AG04449 (cell line): ENCODE measurements around the gene RINT1.

Experiments
- CTCF ChIA-PET: fragments of 350-600 bp; formaldehyde crosslinking; extraction: SDS; loops from one replicate; lab custom pipeline; 2021; ENCODE audit warnings: antibody characterized with exemption; lab: Yijun Ruan, JAX
- POLR2A ChIA-PET: fragments of 400-600, 350-600 bp; formaldehyde crosslinking; extraction: SDS; loops from one replicate; lab custom pipeline; 2020; ENCODE audit warnings: antibody characterized with exemption, inconsistent platforms; lab: Yijun Ruan, JAX
- DNase-seq: peaks from one replicate; pipeline ENCODE4 v3.0.0-alpha.2; 2010; ENCODE audit warnings: low read depth, low spot score
- H3K4me3 ChIP-seq: 2 replicates; pipeline ENCODE4 v1.5.1; 2011; ENCODE audit warnings: low read depth, mild to moderate bottlenecking, control low read depth, low read length
- CTCF ChIP-seq: IDR thresholded peaks from one replicate; pipeline ENCODE4 v1.5.1; 2011; ENCODE audit warnings: mild to moderate bottlenecking, moderate library complexity, low read length, control low read depth, inconsistent platforms; ENCODE audit not compliant: insufficient read depth; ENCODE audit errors: missing control alignments

The RINT1 gene

DNA sequence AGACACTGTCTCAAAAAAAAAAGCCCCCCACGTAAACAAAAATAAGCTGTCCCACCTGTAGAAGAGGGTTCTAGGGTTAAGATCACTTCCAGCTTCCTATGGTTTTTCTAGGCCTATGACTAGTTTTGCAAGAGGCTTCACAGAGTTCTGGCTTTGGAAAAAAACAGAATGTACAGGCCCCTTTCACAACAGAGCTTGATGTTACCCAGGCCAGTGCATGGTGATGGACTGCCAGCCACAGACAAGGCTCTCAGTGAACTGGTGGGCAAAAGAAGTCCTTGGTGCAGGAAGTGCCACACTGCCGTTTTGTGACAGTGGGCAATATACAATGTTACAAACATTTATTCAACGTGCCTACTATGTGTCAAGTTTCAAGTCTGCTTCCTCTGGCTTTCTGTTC is 67.5 kb downstream of the RINT1 start:
- ChIA-PET CTCF (interaction anchor here (0.7 kb wide), 1 partner anchor 10 kb away, joined by 3 read pairs; no protein-coding TSS in a partner anchor), POLR2A (no interaction called here)
- no peak overlapping the region for H3K4me3 ChIP-seq
- DNase-seq = no peak
- TF ChIP-seq CTCF = no peak

- CTCF ChIA-PET = interaction anchor here (0.7 kb wide), 1 partner anchor 441 kb away, joined by 5 read pairs; no protein-coding TSS in a partner anchor
- POLR2A ChIA-PET = no interaction called here
- no peak for DNase-seq
- TF ChIP-seq CTCF = no peak
- no peak overlapping the region for H3K4me3 ChIP-seq
Measured at GRCh38 chr7:105600720-105601550, 68.9 kb downstream of the RINT1 start.

- ChIA-PET POLR2A (no interaction called here), CTCF (interaction anchor here (0.6 to 1.8 kb wide), 4 partner anchors 8 to 13 kb away, joined by 3 to 8 read pairs (median 5); no protein-coding TSS in a partner anchor)
- no peak for TF ChIP-seq CTCF
- H3K4me3 ChIP-seq = no peak overlapping the region
- DNase-seq = no peak
Measured at GRCh38 chr7:105602325-105603305, 70.6 kb downstream of the RINT1 start.

DNA sequence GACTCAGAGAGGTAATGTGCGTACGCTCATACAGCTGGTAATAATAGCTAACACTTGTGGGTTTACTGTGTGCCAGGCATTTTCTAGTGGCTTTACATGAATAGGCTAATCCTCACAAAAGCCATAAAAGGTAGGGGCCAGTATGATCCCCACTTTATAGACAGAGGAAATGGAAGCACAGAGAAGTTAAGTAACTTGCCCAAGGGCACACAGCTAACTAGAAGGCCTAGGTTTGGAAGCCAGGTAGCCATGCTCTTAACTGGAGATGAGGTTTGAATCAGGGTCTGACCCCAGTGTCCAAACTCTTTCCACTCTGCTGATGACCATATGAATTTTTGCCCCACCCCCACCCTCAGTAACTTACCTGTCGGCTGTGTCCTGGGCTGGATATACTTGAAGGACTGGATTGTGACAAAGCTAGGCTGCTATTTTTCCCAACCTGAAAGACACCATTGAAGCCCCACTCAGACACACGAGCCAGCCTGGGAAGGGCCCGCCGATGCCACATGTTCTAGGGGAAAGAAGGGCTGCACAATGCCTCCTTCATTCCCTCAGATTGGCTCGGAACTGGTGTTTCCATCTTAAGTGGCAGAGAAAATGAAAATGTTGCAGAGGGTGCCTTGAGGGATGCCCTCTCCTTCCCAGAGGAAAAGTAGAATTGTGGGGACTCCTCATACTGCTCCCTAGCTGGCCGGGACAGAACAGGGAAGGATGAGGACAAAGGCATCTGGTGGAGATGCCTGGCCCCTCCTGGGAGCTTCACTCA is 78.3 kb downstream of the RINT1 start:
- DNase-seq = no peak
- no peak overlapping the region for H3K4me3 ChIP-seq
- POLR2A ChIA-PET = interaction anchor here (0.6 kb wide), 1 partner anchor 26 kb away, joined by 3 read pairs; no protein-coding TSS in a partner anchor
- TF ChIP-seq CTCF = no peak
- CTCF ChIA-PET = no interaction called here

DNA sequence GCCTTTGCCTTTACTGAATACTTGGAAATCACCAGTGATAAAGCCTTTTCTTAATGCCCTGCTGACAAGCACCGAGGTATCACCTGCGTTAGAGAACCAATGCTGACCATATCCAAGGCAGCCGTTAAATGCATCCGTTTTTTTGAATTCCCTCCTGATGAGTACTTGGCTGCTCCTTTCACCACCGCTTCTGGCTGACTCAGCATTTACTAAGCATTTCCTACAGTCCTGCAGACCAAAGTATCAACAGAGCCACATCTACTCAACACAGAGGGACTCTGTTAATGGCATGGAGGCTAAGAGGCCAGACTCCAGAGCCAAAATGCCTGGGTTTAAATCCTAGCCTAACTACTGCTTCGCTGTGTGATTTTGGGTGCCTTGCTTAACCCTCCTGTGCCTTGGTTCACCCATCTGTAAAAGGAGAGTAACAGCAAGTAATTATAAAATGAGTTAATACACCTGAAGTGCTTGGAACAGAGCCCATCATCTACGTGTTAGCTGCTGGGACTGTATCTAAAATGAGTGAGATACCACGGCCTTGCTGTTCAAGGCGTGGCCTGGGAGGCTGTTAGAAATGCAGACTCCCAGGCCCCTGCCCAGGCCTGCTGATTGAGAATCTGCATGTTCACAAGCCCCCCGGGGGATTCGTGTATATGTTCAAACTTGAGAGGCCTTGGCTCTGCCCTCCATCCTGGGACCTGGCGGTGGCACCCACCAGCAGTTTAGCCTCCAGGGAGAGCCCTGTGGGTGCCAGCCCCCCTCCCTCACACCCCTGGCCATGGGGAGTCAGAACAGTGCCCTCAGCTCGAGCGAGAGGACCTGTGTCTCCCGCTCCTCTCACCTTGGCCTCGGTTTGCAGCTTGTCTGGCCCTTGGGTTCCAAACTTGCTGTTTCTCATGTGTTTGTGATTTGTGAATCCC is 80.1 kb downstream of the RINT1 start:
- no peak for TF ChIP-seq CTCF
- DNase-seq = no peak
- ChIA-PET POLR2A (no interaction called here), CTCF (interaction anchor here (1.1 kb wide), 1 partner anchor 8 kb away, joined by 3 read pairs; no protein-coding TSS in a partner anchor)
- H3K4me3 ChIP-seq = no peak overlapping the region
